Upper lobe of left lung (tissue), 6 donors: Measurements from ENCODE around the gene PARVA. TPM values are rescaled to one million over a fixed set of nuclear protein-coding genes. Genes with fewer than 3 reads are reported as not detected.

Source experiments
- ATAC-seq, 2 donors: fragments of 200-7000 bp; cut with Tn5 transposase; one replicate each; pipeline ENCODE4 v1.9.1; 2022; ENCODE audit warnings: mild to moderate bottlenecking in 2 of 2, moderate library complexity in 2 of 2; ENCODE audit not compliant: low FRiP score in 2 of 2
- DNase-seq, 2 donors: peaks; one replicate each; pipeline ENCODE4 v3.0.0-alpha.2; 2019 to 2020
- H3K27ac ChIP-seq, 4 donors: fragments of 200-600 bp; sonication (generic); one replicate each; pipeline ENCODE4 v1.5.1; 2016 to 2019
- H3K27me3 ChIP-seq, 4 donors: fragments of 200-600 bp; sonication (generic); one replicate each; pipeline ENCODE4 v1.5.1; 2017 to 2019
- H3K36me3 ChIP-seq, 4 donors: fragments of 200-600 bp; sonication (generic); one replicate each; pipeline ENCODE4 v1.5.1; 2016 to 2019
- H3K4me1 ChIP-seq, 4 donors: fragments of 200-600 bp; sonication (generic); one replicate each; pipeline ENCODE4 v1.5.1; 2018 to 2019
- H3K4me3 ChIP-seq, 4 donors: fragments of 200-600 bp; sonication (generic); one replicate each; pipeline ENCODE4 v1.5.1; 2017 to 2019; ENCODE audit warnings: mild to moderate bottlenecking in 2 of 4, moderate library complexity in 1 of 4
- H3K9me3 ChIP-seq, 4 donors: fragments of 200-600 bp; sonication (generic); one replicate each; pipeline ENCODE4 v1.5.1; 2018 to 2019
- CTCF ChIP-seq, 6 experiments: fragments of 450-650 bp in 4 of 6; fragments of 200-600 bp in 2 of 6; sonication (generic) in 2 of 6; IDR thresholded peaks; one replicate each; pipeline ENCODE4 v1.5.1; 2016 to 2019; ENCODE audit warnings: antibody characterized with exemption in 6 of 6
- EP300 ChIP-seq, 4 donors: sonication (generic); formaldehyde crosslinking; IDR thresholded peaks; one replicate each; pipeline ENCODE4 v1.5.1; 2017; ENCODE audit warnings: antibody characterized with exemption in 4 of 4, control low read depth in 2 of 4
- POLR2A ChIP-seq, 4 donors: fragments of 450-650 bp; IDR thresholded peaks; one replicate each; pipeline ENCODE4 v1.5.1; 2016 to 2017; ENCODE audit warnings: antibody characterized with exemption in 4 of 4, mild to moderate bottlenecking in 2 of 4
- POLR2AphosphoS5 ChIP-seq, 2 donors: sonication (generic); formaldehyde crosslinking; IDR thresholded peaks; one replicate each; pipeline ENCODE4 v1.5.1; 2017; ENCODE audit warnings: antibody characterized with exemption in 2 of 2
- WGBS, 2 donors: methylation state at CpG; one replicate each; pipeline ENCODE4 v1.1.5; 2017 to 2018; 5-methylcytosine and 5-hydroxymethylcytosine counted together
- total RNA-seq, 6 donors: library from RNA; depleted of rRNA in 4 of 6; stranded (reverse); fragments of >200 nt in 4 of 6; gene quantifications; one replicate each; pipeline versions ENCODE4 v1.1.0 to v1.2.1, GENCODE V29; 2016 to 2021
- donor health status: DM: no; HTN: no; CAD: no; lungs with moderate emphysema.
- donor health status: DM: no; HTN: yes; CAD: no; lungs with severe emphysema.

PARVA gene
- total RNA-seq, 6 donors from 2014 or later, result 36.7 to 73.5 (median 58.0) TPM

- Histone ChIP-seq H3K27ac (no peak overlapping the region), H3K9me3 (peaks cover 0 to 1% (median 0%) of the 10 kb centered on the region in 4 donors), H3K36me3 (no peaks in the 10 kb centered on the region), H3K4me3 (no peak overlapping the region), H3K27me3 (no peaks in the 10 kb centered on the region), H3K4me1 (peaks cover 0 to 14% (median 5%) of the 10 kb centered on the region in 4 donors)
- 74 to 91% methylated on average over 3 of the region's 3 CpGs for WGBS, 2 donors
- ATAC-seq (no peak), DNase-seq (no peak)
- TF ChIP-seq POLR2A (IDR thresholded peaks at IDR 0.05) (no peak), POLR2AphosphoS5 (IDR thresholded peaks at IDR 0.05) (no peak), CTCF (IDR thresholded peaks at IDR 0.05) (no peak), EP300 (IDR thresholded peaks at IDR 0.05) (no peak)
These were observed 82.6 kb downstream of the PARVA start for GRCh38 chr11:12459865-12460444.

GRCh38 chr11:12460466-12460865 lies 83.1 kb downstream of the PARVA start:
- Histone ChIP-seq H3K9me3 (peaks cover 0 to 4% (median 0%) of the 10 kb centered on the region in 4 donors), H3K4me1 (peaks cover 0 to 14% (median 5%) of the 10 kb centered on the region in 4 donors), H3K36me3 (no peaks in the 10 kb centered on the region), H3K27ac (no peak overlapping the region), H3K27me3 (no peaks in the 10 kb centered on the region), H3K4me3 (no peak overlapping the region)
- no peak for DNase-seq
- ATAC-seq, result no peak
- WGBS, 2 donors, result 74% methylated on average over 4 of the region's 4 CpGs
- no peak for TF ChIP-seq POLR2AphosphoS5 (IDR thresholded peaks at IDR 0.05)
- no peak for TF ChIP-seq EP300 (IDR thresholded peaks at IDR 0.05)
- TF ChIP-seq POLR2A (IDR thresholded peaks at IDR 0.05), result no peak
- no peak for TF ChIP-seq CTCF (IDR thresholded peaks at IDR 0.05)

DNA sequence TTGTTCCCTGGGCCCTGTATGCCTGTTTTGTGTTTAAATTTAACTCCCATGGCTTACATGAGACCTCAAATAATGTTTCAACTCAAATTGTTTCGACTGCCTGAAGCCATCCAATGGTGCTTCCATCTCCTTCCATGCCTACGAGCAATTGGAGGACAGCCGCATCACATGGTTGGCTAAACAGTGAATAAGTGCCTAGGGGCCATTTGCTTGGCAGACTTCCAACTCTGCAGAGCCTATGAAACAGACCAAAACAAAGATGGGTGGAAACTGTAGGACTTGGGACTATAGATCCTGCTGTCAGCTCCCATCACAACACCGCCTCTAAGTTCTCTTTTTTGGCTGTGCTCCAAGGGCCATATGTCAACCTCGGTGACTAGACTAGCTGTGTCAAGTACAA lies 84.1 kb downstream of the PARVA start:
- 69 to 78% methylated on average over 5 of the region's 5 CpGs for WGBS, 2 donors
- Histone ChIP-seq H3K36me3 (no peaks in the 10 kb centered on the region), H3K4me3 (no peak overlapping the region), H3K27me3 (no peaks in the 10 kb centered on the region), H3K4me1 (peaks cover 0 to 6% (median 2%) of the 10 kb centered on the region in 4 donors), H3K9me3 (peaks cover 0 to 4% (median 0%) of the 10 kb centered on the region in 4 donors), H3K27ac (no peak overlapping the region)
- ATAC-seq (no peak), DNase-seq (no peak)
- TF ChIP-seq CTCF (IDR thresholded peaks at IDR 0.05), result no peak
- TF ChIP-seq POLR2A (IDR thresholded peaks at IDR 0.05), result no peak
- TF ChIP-seq EP300 (IDR thresholded peaks at IDR 0.05), result no peak
- TF ChIP-seq POLR2AphosphoS5 (IDR thresholded peaks at IDR 0.05), result no peak

GRCh38 chr11:12464303-12464702 lies 86.9 kb downstream of the PARVA start:
- no peaks in the 10 kb centered on the region for H3K27me3 ChIP-seq
- H3K9me3 ChIP-seq, result peaks cover 0 to 4% (median 0%) of the 10 kb centered on the region in 4 donors
- H3K4me1 ChIP-seq, result peaks cover 0 to 4% (median 3%) of the 10 kb centered on the region in 4 donors
- ATAC-seq (no peak), DNase-seq (no peak)
- H3K36me3 ChIP-seq, result no peaks in the 10 kb centered on the region
- WGBS, 2 donors, result 93 to 96% methylated on average over 2 of the region's 2 CpGs
- no peak overlapping the region for H3K4me3 ChIP-seq
- no peak for TF ChIP-seq POLR2AphosphoS5 (IDR thresholded peaks at IDR 0.05)
- TF ChIP-seq POLR2A (IDR thresholded peaks at IDR 0.05), result no peak
- TF ChIP-seq CTCF (IDR thresholded peaks at IDR 0.05), result no peak
- TF ChIP-seq EP300 (IDR thresholded peaks at IDR 0.05), result no peak
- H3K27ac ChIP-seq, result no peak overlapping the region

DNA sequence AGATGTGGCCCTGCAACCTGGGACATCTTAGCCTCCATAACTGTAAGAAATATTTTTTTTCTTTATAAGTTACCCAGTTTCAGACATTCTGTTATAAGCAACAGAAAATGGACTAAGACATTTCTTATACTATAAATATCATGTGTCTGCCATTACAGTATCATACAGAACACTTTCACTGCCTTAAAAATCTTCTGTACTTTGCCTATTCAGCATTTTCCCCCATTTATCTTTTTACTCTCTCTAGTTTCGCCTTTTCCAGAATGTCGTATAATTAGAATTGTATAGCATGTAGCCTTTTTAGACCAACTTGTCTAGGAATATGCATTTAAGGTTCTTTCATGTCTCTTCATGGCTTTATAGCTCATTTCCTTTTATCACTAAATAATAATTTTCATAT lies 88.0 kb downstream of the PARVA start:
- no peak overlapping the region for H3K4me3 ChIP-seq
- H3K4me1 ChIP-seq, result peaks cover 7 to 13% (median 11%) of the 10 kb centered on the region in 4 donors
- no peaks in the 10 kb centered on the region for H3K36me3 ChIP-seq
- no peaks in the 10 kb centered on the region for H3K27me3 ChIP-seq
- DNase-seq, result no peak
- WGBS, 2 donors, result 91 to 96% methylated on average over 2 of the region's 2 CpGs
- H3K9me3 ChIP-seq, result peaks cover 0 to 4% (median 0%) of the 10 kb centered on the region in 4 donors
- TF ChIP-seq CTCF (IDR thresholded peaks at IDR 0.05) (no peak), POLR2AphosphoS5 (IDR thresholded peaks at IDR 0.05) (no peak), POLR2A (IDR thresholded peaks at IDR 0.05) (no peak), EP300 (IDR thresholded peaks at IDR 0.05) (no peak)
- ATAC-seq, result no peak
- no peak overlapping the region for H3K27ac ChIP-seq
